Activated naive CD4-positive, alpha-beta T cell treated with Interleukin-2 at 50 U/mL for 16 hours (primary cell): Measurements from ENCODE around the gene LOXL4.
"Not testable (repeated sequence)": the region's sequence is repeated elsewhere in the genome, so short reads cannot be mapped to it uniquely, and the experiment has no call there.

Experiments used
- DNase-seq: peaks from one replicate; pipeline ENCODE4 v3.0.0-alpha.2; 2020

LOXL4 gene

DNA sequence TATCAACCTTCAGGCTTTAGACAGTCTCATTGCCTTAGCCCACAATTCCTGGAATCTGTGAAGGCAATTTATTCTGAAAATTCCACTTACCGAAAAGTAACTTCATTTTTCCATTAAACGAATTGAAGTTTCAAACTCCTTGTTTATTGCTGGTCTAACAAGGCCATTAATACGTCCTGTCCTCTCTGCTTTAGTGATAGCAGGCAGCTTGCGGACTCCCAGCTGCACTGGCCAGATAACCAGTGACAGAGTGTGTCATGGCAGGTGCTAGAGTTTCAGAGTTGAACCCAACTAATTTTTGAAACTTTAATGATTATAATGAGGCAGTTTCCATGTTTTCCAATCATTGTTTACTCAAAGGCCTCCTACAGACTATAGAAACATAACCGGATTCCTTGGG is 31.1 kb downstream of the LOXL4 start:
- no peak for DNase-seq

DNA sequence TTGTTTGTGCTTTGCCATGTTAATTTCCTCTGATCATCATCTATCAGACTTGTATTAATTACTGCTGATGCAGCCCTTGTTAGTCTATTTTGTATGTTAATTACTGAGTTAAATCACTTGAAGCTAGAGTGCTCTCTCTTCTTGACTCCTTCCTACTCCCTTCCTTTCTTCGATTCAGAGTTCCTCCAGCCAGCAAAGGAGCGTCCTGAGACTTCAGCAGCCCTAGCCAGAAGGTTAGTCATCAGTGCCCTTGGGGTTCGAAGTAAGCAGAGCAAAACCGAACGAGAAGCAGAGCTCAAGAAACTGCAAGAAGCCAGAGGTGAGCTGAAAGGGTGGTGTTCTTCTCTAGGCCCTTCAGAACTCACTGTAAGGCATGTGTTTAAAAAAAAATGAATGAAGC is 32.1 kb downstream of the LOXL4 start:
- no peak for DNase-seq

DNA sequence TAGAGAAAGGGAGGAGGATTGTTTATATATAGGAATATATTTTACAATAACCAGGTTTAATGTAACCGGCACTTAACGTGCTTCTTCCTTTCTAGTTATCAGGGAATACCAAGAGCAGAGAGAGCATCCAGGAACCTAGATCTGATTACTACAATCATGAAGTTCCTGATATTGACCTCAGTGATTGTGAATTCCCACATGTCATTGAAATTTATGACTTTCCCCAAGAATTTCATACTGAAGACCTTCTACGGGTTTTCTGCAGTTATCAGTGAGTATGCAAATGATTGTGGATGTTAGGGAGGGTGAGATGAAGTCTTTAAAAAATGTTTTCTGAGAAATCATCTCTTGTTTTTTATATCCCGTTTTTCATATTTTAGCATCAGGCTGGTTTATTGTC is 36.6 kb downstream of the LOXL4 start:
- DNase-seq = no peak

DNA sequence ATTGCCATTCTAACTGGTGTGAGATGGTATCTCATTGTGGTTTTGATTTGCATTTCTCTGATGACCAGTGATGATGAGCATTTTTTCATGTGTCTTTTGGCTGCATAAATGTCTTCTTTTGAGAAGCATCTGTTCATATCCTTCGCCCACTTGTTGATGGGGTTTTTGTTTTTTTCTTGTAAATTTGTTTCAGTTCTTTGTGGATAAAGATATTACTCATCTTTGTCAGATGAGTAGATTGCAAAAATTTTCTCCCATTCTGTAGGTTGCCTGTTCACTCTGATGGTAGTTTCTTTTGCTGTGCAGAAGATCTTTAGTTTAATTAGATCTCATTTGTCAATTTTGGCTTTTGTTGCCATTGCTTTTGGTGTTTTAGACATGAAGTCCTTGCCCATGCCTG is 39.7 kb downstream of the LOXL4 start:
- DNase-seq = not testable (repeated sequence)

DNA sequence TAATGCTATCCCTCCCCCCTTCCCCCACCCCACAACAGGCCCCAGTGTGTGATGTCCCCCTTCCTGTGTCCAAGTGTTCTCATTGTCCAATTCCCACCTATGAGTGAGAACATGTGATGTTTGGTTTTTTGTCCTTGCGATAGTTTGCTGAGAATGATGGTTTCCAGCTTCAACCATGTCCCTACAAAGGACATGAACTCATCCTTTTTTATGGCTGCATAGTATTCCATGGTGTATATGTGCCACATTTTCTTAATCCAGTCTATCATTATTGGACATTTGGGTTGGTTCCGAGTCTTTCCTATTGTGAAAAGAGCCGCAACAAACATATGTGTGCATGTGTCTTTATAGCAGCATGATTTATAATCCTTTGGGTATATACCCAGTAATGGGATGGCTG is 40.3 kb downstream of the LOXL4 start:
- DNase-seq = not testable (repeated sequence)

DNA sequence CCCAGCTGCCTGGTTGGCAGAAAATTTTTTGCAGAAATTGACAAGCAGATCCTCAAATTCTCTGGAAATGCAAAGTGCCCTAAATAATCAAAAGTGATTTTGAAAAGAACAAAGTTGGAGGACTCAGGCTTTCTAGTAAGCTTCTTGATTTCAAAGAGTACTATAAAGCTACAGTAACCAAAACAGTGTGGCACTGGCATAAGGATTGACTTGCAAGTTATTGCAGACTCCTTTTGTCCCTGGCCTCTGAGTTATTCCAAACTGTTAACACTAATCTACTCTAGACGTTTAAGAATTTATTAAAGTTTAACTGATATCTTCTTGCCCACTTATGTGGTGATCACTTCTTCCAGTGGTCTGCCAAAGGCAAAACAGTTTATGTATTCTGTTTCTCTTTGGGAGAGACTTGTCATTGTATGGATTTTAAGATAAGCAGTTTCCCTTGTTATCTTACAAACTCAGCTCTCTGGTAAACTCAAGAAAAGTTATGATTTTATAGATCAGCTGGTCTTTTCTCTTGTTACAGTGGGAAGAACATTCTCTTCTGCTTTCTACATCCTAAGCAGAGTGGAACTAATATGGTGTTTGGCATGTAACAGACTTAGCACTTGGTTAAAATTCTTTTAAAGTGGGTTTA is 41.4 kb downstream of the LOXL4 start:
- no peak for DNase-seq

DNA sequence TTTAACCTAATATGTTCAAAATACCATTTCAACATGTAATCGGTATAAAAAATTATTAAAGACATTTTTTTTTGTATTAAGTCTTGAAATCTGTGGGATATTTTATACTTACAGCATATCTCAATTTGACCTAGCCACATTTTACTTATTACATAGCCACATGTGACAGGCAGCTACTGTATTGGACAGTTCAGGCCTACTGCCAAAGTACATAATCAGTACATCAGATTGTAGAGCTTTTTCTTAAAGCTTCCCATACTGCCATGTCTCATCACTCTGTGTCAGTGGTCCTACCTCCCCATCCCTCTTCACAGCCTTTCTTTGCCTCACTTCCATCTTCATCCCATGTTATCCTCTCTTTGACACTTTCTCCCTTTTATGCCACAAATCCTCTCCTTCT is 43.0 kb downstream of the LOXL4 start:
- no peak for DNase-seq

DNA sequence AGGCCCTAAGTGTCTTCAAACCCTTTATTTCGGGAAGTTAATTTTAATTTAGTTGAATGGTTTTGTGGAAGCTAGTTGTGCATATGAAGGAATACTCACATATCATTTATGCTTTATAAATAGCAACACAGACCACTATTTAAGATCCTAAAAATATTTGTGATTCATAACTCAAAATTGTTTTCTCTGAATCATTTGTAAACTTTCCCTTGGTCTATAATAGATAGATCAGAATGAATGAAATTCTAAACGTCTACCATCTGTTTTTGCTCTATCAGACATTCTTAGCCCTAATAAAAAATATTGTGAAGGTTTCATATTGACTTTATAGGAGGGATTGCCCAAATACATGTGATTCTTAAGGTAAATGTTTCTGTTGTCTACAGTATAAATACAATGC is 43.5 kb downstream of the LOXL4 start:
- no peak for DNase-seq

DNA sequence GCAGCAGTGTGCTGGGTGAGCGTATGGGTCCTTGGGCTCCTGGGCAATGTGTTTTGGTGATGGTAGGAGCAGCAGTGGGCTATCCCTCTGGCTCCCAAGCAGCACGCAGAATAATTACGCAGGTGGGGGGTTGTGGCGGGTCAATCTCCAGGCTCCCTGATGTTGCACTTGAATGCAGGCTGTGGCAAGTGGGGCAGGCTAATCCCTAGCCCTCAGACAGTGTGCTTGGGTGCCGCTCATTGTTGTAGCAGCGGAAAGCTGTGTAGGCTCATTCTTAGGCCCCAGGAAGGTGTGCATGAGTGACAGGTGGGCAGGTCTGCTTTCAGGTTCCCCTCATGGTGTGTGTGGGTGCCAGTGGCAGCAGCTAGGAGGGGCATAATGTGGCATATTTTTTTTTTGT is 44.1 kb downstream of the LOXL4 start:
- DNase-seq = no peak

DNA sequence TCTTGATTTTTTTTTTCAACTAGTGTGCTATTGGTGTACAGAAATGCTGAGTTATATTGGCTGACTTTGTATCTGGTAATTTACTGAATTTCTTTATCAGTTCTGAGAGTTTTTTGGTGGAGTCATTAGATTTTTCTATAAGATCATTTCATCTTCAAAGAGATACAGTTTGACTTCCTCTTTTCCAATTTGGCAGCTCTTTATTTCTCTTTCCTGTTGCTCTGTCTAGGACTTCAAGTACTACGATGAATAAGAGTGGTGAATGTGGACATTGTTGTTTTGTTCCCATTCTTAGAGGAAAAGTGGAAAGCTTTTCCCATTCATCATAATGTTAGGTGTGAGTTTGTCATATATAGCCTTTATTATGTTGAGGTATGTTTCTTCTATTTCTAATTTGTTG is 50.2 kb downstream of the LOXL4 start:
- DNase-seq = no peak

DNA sequence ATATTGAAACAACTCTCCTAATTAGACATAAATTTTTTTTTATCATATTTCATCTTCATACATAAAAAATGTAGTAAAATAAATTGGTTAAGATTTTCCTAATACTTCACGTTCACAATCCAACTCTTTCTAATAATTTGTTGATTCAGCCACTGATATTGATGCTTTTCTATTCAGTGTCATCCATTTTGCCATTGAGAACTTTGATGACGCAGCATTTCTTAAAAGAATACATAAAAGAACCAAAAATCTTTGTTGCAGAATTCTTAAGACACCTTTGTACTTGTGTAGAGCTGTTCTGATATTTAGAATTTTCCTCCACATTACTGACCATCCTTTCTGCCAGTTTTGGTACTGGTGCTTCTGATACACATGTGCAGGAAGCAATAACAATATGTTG is 52.6 kb downstream of the LOXL4 start:
- no peak for DNase-seq

DNA sequence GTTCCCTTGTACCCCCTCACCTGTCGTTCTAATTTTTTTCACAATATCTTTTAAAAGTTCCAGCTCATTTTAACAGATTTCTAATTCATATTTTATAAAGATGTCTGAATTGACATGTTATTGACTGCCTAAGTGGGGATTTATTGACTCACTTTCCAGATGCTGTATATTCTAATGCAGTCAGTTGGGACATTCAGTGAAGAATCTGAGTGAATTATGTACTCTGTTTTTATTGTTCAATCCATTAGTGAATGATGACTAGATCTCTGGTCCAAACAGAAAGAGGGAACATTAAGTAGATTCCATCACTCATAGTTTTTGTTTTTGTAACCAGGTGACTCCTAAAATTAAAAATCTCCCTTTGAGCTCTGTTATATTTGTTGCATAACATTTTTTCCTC is 54.3 kb downstream of the LOXL4 start:
- DNase-seq = no peak

DNA sequence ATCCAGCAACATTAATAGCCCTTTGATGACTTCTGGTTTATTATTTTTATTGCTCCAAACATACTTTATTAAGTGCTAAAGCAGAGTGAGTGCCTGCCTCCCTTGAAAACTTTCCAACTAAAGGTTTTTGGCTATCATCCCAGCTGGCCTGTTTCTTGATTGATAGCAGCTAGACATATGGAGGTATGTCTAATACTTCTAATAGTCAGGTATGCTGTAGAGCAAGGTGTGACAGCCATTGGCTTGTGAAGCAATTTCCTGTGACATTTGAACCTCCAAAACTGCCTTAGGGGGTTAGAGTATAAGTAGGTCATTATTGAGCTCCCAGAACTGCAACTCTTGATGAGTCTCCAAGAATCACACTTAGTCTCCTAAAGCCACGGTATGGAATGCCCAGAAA is 55.8 kb downstream of the LOXL4 start:
- DNase-seq = no peak

DNA sequence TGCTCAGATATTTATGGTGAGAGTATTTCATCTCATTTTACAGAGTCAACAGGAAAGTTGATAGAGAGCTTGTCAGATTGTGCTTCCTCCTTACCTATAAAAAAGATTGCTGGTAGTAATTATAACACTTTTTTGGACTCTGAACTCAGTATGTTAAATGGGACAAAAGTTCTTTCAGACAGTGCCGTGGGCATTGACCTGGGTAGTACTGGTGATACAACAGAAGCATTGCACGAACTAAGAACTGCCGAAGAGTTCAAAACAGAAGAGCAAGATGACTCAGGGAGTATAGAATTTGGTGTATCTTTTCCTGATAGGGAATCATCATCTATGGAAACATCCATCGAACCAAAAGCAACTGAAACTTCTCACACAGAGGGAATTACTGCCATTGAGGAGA is 58.6 kb downstream of the LOXL4 start:
- DNase-seq = no peak

DNA sequence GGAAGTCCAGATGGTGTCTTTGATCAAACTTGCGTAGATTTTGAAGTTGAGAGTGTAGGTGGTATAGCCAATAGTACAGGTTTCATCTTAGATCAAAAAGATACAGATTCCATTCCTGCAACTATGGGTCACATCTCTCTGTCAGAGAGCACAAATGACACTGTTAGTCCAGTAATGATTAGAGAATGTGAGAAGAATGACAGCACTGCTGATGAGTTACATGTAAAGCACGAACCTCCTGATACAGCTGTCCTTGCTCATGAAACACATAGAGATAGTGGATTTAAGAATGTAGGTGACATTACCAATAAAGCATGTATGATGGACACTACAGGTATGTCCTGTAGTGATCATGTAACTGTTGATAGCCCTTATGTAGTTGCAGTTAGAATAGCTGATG is 59.1 kb downstream of the LOXL4 start:
- DNase-seq = no peak

DNA sequence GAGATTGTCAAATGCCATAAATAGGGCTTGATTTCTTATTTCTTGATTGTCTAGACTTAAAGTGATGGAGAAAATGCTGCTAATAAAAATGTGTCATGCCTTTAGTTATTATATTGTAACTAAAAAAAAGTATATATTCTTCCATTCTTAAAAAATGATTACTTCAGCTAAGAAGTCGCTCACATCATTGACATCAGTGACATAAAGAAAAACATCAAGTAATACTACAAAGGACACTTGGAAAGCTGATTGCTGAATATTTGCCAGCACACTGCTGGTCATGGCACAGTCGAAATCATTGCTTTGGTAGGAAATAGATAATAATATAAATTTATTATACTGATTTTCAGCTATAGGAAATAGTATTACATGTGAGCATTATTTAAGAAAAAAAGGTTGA is 62.6 kb downstream of the LOXL4 start:
- no peak for DNase-seq

DNA sequence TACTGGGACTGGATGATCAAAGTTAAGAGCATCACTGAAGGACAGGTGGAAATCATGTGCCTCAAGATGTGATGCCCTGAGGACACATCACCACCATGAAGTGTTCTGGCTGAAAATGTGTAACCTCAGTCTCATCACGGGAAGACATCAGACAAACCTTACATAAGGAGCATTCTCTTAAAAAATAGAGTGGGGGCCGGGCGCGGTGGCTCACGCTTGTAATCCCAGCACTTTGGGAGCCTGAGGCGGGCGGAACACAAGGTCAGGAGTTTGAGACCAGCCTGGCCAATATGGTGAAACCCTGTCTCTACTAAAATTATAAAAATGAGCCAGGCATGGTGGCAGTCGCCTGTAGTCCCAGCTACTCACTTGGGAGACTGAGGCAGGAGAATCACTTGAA is 65.6 kb downstream of the LOXL4 start:
- no peak for DNase-seq

DNA sequence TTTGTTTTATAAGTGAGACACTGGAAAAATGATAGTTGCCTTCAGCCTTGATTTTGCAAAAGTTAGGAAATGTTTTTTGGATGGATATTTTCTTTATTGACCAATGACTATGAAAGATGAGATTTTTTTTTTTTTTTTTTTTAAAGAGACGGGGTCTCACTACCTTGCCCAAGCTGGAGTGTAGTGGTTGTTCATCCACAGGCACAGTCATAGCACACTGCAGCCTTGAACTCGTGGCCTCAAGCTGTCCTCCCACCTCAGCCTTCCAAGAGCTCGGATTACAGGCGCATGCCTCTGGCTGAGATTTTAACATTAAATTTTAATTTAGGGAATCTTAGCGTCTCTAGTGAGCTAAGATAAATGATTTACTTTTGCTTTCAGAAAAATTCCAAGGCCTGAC is 66.2 kb downstream of the LOXL4 start:
- DNase-seq = no peak
